Activated CD8-positive, alpha-beta memory T cell treated with anti-CD3 and anti-CD28 coated beads for 24 hours (primary cell): Measurements from ENCODE around the gene TTC23.
A peak's percentile ranks its signal among the peaks of the same experiment; 100 is the strongest.

Experiments
- DNase-seq: peaks from one replicate; pipeline ENCODE4 v3.0.0-alpha.2; 2020

Gene TTC23

DNA sequence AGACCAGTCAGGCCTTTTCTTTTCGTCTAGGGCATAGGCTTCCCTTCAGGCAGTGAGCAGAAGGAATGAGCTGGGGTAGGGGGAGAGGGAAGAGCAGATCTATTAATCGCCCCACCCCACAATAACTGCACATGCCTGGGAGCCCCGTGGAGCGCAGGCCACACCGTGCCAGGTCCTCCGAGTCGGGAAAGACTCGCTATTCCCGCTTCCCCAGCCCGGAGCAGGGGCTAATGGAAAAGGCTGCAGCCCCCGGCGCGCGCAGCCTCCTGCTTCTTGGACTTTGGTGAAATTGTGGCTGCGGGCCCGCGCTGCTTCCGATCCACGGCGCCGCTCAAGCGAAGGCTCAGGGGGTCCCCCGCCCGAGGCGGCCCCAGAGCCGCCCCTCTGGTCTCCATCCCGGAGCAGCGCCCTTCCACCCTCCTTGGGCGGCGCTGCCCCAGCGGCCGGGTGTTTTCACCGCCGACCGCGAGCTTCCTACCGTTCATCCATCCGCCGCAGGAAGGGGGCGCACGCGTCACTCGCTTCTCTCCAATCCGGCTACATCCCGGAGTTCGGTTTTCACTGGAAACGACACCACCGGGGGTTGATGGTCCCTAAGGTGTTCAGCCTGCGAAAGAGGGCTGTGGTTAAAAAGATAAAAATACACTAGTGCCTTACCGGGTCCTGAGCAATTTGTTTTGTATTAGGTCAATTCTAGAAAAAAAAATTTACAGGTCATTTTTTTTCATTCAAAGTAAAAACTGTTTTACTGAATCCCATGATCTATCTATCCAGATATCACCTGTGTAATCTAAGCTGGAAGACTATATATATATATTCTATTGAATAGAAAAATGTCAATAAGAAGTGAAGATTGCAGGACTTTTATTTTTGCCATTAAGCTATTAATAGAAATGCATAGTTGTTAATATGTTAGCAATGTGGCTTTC is 148.9 kb downstream of the TTC23 start:
- peak; percentile 68 for DNase-seq

GRCh38 chr15:99099661-99100060 is 149.7 kb downstream of the TTC23 start:
- DNase-seq = no peak

DNA sequence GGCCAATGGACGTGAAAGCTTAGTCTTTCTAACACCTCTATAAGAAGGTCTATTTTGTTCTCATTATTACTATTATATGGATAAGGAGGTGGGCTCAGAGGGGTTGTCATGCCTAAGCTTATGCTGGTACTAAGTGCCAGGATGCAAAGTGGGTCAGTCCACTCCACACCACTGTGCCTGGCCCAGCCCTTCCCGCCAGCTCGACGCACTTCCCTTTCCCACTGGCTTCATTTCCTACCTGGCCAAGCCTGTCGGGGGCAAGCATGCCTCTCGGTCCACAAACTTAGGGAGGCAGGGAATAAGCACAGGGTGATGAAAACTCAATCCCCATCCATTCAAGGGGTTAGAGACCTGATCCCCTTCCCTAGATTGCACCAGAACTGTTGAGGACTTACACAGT is 150.4 kb downstream of the TTC23 start:
- no peak for DNase-seq

DNA sequence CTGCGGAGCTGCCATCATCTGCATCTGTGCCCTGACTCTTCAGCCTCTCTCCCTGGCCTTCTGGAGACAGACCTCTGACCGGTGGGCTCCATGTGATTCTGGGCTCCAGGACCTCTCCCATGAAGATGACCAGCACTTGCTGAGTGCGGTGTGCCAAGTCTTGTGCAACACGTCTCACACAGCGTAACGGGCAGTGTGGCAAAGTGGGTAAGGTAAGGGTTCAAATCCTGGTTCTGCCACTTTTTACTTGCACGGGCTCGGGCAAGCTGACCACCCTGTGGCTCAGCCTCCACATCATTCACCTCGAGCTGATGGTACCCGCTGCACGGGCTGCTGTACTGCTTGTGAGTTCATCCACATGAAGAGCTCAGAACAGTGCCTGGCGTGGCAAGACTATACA is 151.0 kb downstream of the TTC23 start:
- peak; percentile 38 for DNase-seq

DNA sequence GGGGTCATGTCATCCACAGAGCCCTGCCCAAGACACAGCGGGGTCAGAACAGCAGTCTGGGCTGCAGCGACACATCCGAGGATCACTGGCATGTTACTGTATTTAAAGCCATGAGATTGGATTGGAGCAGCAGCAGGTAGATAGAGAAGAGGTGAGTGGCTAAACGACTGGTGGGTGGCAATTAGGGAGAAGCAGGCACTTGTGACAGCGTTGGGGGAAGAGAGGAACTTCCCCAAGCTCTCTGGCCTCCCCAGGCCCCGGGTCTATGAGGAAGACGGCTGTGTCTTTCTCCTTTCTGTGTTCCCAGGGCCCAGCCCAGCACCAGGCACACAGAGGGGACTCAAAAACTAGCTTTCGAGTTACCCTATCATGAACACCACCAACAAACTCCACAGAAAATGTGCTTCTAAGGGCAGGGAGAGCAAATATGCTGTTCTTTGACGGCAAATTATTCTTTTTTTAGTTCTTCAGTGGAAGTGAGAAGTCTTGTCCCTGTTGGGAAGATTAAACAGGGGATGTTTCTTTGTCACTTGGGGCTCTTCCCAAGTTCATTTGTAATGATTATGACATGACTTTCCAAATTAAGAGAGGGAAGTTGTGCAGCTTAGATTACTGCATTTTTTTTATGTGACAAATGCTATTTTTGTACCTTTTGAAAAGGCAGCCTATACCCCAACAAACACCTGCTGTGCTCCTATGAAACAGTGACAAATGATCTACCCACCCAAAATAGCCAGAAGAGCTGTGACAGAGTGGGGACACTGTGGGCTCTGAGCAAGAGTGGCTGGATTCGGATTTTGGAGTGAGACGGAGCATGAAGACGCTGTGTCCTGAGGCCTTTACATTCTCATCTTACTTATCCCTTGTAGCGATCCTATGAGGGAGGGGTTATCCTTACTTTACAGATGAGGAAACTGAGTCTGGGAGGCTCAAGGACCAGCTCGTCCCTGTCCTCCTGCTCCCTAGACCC is 151.7 kb downstream of the TTC23 start:
- DNase-seq = peak; percentile 44

DNA sequence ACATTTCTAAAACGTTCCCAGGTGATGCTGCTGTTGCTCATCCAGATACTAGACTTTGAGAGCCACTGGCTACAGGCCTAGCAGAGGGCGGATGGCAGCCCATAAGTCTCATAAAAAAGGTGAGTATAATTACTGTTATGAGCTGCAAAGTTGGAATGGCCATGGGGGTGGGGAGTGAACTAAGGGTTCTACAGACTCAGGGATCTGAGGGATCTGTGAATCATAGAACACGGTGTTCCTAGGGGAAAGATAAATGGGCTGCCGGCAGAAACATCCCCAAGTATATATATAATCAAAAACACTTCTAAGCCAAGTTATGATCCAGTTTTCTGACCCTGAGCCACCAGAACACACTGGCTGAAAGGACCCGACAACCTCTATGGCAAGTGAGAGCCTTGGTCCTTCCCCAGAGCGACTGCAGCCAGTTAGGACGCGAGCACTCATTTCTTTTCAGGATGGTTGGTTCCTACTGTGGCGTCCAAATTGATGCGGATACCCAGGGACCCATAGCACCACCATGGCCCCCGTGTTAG is 152.4 kb downstream of the TTC23 start:
- no peak for DNase-seq

DNA sequence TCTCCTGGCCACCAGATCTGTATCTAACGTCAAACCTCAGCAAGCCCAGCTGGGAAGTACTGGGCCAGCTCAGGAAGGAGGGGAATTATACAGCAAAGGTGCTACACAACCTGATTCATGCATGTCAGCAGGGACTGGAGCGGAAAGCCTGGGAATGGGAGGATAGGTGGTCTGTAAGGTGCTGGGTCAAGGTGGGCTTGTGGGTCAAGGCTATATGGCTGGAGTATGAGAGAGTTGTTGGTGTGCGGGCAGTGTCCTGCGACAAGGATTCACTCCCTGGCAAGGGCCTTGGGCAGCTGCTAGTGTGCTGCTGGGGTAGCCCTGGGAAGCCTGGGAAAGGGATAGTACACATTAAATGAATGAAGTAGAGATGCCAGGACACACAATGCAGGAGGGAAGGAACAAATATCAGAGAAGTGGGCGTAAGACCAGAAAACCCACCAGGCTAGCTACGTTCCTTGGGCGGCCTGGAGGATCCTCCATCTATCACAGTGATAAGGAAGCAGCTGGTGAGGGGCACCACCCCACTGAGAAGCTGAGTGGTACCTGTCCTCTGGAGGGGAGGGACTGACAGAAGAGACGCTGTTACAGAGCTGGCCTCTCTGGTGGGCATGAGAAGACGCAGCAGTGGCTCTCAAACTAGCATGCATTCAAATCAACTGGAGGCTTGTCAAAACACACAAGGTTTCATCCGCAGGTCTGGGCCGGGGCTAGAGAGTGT is 153.0 kb downstream of the TTC23 start:
- peak; percentile 30 for DNase-seq

DNA sequence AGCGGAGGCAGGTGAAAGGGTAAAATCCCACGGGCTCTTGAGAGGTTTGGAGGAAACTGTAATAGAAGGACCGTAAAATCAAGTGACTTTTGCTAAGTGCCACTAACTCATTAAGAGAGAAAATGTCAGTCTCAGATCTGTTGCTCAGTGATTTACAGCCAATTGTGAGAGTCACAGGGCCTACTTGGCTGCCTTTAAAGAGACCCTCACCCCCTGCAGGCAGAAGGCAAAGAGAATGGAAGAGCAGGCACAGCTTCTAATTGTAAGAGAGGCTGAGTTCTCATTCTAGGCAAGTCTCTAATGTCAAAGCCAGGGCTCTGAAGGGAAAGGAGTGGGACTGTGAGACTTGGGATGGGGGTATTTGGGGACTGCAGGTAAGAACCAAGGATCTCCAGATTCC is 153.8 kb downstream of the TTC23 start:
- no peak for DNase-seq

DNA sequence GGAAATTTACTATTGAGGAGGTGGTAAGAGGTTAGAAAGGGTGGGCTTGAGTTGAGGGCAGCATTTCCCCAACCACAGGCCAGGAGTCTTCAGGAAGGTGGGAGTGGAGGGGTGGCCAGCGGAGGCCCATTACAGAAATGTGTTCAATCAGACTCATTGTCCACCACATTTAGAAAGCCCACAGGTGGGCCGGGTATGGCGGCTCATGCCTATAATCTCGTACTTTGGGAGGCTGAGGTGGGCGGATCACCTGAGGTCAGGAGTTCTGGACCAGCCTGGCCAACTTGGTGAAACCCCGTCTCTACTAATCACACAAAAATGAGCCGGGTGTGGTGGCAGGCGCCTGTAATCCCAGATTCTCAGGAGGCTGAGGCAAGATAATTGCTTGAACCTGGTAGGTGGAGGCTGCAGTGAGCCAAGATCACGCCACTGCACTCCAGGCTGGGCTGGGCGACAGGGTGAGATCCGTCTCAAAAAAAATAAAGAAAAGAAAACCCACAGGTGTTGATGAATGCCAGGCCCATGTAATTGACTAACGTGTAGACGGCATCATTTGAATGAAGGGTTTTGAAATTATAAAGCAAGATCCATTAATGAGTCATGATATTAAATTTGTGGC is 156.7 kb downstream of the TTC23 start:
- DNase-seq = peak; percentile 42

DNA sequence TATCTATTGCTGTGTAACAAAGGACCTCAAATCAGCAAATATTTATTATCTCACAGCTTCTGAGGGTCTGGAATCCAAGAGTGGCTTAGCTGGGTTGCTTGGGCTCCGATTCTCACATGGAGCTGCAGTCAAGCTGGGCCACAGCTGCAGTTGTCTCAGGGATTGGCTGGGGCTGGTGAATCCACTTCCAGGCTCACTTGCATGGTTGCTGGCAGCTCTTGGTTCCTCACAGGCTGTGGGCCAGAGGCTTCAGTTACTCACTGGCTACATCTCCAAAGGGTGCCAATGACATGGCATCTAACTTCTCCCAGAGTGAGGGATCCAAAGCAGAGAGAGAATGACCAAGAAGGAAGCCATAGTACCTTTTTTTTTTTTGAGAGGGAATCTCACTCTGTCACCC is 158.4 kb downstream of the TTC23 start:
- peak; percentile 33 for DNase-seq

DNA sequence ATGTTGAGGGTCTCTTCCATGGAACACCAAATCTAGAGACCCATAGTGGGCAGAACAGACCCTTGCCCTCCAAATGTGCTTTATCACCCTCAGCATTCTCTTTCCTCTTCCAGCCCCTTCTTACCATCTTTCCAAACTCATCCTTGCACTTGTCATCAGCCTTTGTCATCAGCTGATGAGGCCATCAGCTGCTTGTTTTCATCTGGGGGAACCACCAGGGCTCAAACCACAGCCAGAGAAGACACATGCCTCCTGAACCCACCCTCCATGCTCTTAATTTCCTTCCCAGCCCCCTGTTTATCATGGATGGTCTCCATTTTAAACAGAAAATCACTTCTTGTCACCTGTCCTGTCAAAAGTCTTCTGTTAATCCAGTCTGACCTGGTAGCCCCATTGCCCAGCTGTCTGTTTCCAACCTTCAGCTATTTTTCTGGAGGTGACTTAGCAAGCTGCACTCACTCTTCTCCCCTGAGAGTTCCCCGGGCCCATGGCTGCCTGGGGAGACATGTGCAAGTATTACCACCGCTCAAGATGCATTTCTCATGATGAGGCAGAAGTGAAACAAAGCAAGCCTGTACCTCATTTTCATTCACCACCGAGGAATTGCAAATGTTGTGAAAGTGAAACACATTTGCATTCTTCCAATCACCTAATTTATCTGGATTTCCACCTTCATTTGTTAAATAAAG is 159.2 kb downstream of the TTC23 start:
- DNase-seq = peak; percentile 48

- DNase-seq = peak; percentile 32
Measured at GRCh38 chr15:99087405-99087943, 161.9 kb downstream of the TTC23 start.

GRCh38 chr15:99086327-99086667 is 163.1 kb downstream of the TTC23 start:
- peak; percentile 4 for DNase-seq
